BLaER1 (cell line): ENCODE data around the gene LDB2.

Experiments
- H3K27ac ChIP-seq: shearing (Covaris generic); formaldehyde crosslinking; 2 replicates; pipeline ENCODE4 v1.8.1; 2022
- H3K27me3 ChIP-seq: shearing (Covaris generic); formaldehyde crosslinking; 2 replicates; pipeline ENCODE4 v1.8.1; 2022
- H3K36me3 ChIP-seq: shearing (Covaris generic); formaldehyde crosslinking; 2 replicates; pipeline ENCODE4 v1.8.1; 2022
- H3K4me1 ChIP-seq: shearing (Covaris generic); formaldehyde crosslinking; 2 replicates; pipeline ENCODE4 v1.8.1; 2022
- H3K4me2 ChIP-seq: shearing (Covaris generic); formaldehyde crosslinking; 2 replicates; pipeline ENCODE4 v1.8.1; 2022
- H3K4me3 ChIP-seq: shearing (Covaris generic); formaldehyde crosslinking; 2 replicates; pipeline ENCODE4 v1.8.1; 2022
- H3K9ac ChIP-seq: shearing (Covaris generic); formaldehyde crosslinking; 2 replicates; pipeline ENCODE4 v1.8.1; 2022
- H3K9me3 ChIP-seq: shearing (Covaris generic); formaldehyde crosslinking; 2 replicates; pipeline ENCODE4 v1.8.1; 2022
- H4K20me1 ChIP-seq: shearing (Covaris generic); formaldehyde crosslinking; 2 replicates; pipeline ENCODE4 v1.8.1; 2022
- Cebpa-rat ChIP-seq: shearing (Covaris generic); IDR thresholded peaks from 2 replicates; pipeline ENCODE4 v1.8.1; 2022

LDB2 gene

DNA sequence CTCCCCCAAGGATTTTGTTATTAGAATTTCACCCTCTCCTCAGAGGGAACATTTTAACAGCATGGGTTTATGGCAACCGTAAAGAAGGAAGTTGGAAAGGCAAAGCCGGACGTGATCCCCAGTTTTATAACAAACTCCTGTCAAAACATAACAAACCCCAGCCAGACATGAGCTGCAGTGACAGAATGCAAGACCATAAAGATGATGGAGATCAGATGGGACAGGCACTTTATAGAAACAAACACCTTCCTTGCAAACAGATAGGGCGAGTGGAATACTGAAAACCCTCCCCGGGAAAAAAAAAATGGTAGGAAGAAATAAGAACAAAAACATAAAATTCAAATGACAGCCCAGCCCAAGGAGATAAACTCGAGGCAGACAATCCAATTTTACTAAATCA, 281.4 kb downstream of the LDB2 start:
- TF ChIP-seq Cebpa-rat, result no peak
- no peaks in the 10 kb centered on the region for H3K27me3 ChIP-seq
- no peaks in the 10 kb centered on the region for H3K4me1 ChIP-seq
- no peaks in the 10 kb centered on the region for H3K36me3 ChIP-seq
- no peaks in the 10 kb centered on the region for H4K20me1 ChIP-seq
- no peak overlapping the region for H3K4me2 ChIP-seq
- H3K27ac ChIP-seq, result no peak overlapping the region
- H3K9ac ChIP-seq, result no peak overlapping the region
- peaks cover 7% of the 10 kb centered on the region; the same call in 1 of the 2 replicates for H3K9me3 ChIP-seq
- no peak overlapping the region for H3K4me3 ChIP-seq

DNA sequence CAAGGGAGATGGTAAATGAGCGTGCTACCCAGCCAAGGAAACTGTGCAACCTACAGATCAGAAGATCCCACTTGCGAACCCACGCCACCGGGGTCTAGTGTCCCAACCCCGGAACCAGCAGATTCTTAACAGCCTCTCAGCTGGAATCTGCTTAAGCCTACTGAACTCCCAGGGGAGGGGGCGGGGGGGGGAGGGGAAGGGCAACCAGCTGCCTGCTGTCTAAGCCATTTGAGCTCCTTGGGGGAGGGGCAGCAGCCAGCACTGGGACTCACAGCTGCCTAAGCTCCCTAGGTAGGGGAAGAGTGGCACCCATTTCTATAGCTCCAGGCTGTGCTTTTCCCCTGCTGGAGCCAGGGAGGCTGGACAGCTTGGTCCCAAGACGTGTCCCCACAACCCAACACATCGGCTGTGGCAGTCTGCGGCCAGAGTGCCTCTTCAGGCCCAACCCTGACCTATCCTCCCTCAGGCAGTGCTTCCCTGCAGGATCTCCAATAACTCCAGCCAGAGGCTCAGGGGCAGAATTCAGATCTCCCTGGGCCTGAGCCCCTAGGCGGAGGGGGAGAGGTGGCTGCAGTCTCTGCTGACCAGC, 289.2 kb downstream of the LDB2 start:
- Histone ChIP-seq H3K4me3 (no peak overlapping the region), H3K36me3 (no peaks in the 10 kb centered on the region), H4K20me1 (no peaks in the 10 kb centered on the region), H3K4me1 (no peaks in the 10 kb centered on the region), H3K9me3 (peaks cover 5% of the 10 kb centered on the region; the same call in 1 of the 2 replicates), H3K9ac (no peak overlapping the region), H3K27ac (no peak overlapping the region), H3K27me3 (no peaks in the 10 kb centered on the region), H3K4me2 (no peak overlapping the region)
- no peak for TF ChIP-seq Cebpa-rat

DNA sequence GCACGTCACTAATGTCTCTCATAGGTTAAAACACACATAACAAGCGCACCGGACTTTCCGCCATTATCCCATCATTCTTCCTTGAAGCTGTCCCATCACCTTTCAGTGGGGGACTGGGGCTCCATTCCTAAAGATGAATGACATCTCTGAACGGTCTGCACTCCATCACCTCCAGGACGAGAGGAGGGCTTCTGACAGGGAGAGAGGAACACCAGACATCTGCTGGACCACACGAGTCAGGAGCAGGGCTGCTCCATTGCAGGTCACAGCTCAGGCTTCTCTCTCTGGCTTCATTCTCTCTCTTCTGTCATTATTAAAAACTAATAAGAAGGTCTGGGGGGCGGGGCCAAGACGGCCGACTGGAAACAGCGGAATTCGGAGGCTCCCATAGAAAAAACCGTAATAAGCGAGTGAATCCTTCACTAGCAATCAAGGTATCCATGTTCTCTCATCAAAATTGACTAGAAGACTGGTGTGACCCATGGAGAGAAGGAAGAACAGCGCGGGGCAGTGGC, 289.8 kb downstream of the LDB2 start:
- Histone ChIP-seq H3K27ac (no peak overlapping the region), H3K4me2 (no peak overlapping the region), H4K20me1 (no peaks in the 10 kb centered on the region), H3K27me3 (no peaks in the 10 kb centered on the region), H3K4me1 (no peaks in the 10 kb centered on the region), H3K36me3 (no peaks in the 10 kb centered on the region), H3K4me3 (no peak overlapping the region), H3K9me3 (peaks cover 5% of the 10 kb centered on the region; the same call in 1 of the 2 replicates), H3K9ac (no peak overlapping the region)
- TF ChIP-seq Cebpa-rat, result no peak

DNA sequence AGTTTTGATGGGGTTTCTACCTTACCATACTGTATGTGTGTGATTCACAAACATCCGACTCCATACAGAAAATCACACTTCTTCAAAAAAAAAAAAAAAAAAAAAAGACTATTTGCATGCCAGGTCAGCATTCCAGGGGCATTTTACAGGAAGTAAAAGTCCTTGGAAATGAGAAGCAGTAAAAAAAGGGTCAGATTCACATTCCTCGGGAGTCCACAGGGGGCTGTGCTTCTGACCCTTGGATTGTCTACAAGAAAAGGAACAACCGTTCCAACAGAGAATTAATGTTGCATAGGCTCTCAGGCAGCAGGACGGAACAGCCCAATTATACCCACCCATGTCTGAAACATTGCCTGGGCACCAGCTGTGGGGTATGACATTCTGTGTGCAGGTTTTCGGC, 290.3 kb downstream of the LDB2 start:
- no peak for TF ChIP-seq Cebpa-rat
- H3K4me2 ChIP-seq, result no peak overlapping the region
- H3K27ac ChIP-seq, result no peak overlapping the region
- peaks cover 5% of the 10 kb centered on the region; the same call in 1 of the 2 replicates for H3K9me3 ChIP-seq
- no peaks in the 10 kb centered on the region for H3K4me1 ChIP-seq
- no peaks in the 10 kb centered on the region for H3K27me3 ChIP-seq
- no peak overlapping the region for H3K9ac ChIP-seq
- no peaks in the 10 kb centered on the region for H3K36me3 ChIP-seq
- no peak overlapping the region for H3K4me3 ChIP-seq
- no peaks in the 10 kb centered on the region for H4K20me1 ChIP-seq

DNA sequence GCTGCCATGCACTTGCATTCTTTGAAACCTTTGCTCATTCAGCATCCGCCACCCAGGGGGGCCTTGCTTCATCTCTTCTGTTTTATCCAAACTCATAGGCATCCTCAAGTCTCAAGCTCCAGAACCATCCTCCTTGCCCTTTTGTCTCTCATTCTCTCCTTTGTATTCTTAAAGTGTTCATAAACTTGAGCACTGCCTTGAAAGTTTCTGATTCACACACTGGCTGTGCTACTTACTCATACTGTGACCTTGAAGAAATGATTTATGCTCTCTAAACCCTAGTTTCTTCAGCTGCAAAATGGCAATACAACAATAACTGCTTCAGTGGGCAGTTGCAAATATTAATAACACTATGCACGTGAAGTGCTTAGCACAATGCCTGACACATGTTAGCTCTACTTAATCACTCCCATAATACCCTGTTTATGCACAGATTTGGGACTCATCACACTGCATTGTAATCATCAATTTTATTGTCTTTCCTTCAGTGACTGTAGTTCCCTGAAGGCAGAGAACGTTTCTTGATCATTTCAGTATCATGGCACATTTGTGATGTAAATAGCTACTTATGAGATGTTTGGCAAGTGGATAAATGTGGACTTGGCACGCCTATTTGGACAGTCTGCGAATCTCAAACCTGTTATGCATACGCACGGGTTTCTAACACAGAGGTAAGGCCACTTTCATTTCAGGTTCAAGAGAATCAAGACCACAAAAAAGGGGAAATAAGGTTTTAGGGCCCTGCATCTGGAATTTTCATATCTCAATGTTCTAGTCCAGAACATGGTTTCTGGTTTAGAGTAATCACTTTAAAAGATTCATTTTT, 291.0 kb downstream of the LDB2 start:
- Histone ChIP-seq H3K9ac (no peak overlapping the region), H3K4me1 (no peaks in the 10 kb centered on the region), H3K9me3 (peaks cover 5% of the 10 kb centered on the region; the same call in 1 of the 2 replicates), H4K20me1 (no peaks in the 10 kb centered on the region), H3K36me3 (no peaks in the 10 kb centered on the region), H3K4me2 (no peak overlapping the region), H3K27me3 (no peaks in the 10 kb centered on the region), H3K4me3 (no peak overlapping the region), H3K27ac (no peak overlapping the region)
- no peak for TF ChIP-seq Cebpa-rat

DNA sequence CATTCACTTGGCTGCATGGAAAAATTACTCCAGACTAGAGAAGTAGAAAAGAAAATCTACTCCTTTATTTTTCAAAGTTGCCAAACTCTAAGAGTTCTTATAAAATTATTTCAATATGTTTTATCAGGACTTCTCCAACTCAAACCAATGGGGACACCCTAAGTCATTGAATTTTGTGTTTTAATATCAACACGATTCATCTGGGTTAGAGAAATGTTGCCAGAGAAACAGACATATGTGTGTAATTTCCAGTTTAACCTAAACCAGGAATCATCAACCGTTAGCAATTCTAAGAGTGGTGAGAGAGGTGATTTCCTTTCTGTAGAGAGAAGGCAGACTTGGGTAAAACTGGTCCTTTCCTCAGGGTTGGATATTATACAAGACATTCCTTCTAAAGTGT, 291.8 kb downstream of the LDB2 start:
- no peak overlapping the region for H3K4me2 ChIP-seq
- no peaks in the 10 kb centered on the region for H3K4me1 ChIP-seq
- no peak overlapping the region for H3K9ac ChIP-seq
- H3K4me3 ChIP-seq, result no peak overlapping the region
- no peak for TF ChIP-seq Cebpa-rat
- no peaks in the 10 kb centered on the region for H3K27me3 ChIP-seq
- H3K36me3 ChIP-seq, result no peaks in the 10 kb centered on the region
- H4K20me1 ChIP-seq, result no peaks in the 10 kb centered on the region
- no peak overlapping the region for H3K27ac ChIP-seq
- H3K9me3 ChIP-seq, result peaks cover 5% of the 10 kb centered on the region; the same call in 1 of the 2 replicates

DNA sequence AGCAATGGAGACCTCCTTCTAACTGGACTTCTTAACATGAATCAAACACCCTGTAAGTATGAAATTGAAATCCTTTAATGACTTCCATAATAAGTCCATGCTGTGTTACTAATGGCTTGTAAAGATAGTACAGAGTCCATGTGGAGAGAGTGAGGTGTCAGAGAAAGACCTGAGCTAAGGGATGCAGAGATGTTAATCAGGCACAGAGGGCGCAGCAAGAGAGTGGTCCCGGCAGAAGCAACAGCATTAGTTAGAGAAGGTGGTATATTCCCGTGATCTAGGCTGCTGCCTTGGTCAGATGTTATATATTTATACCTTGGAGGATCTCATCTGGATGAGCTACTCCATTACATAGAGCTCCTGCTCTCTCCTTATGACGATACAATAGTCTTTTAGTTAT, 295.3 kb downstream of the LDB2 start:
- Histone ChIP-seq H3K27me3 (no peaks in the 10 kb centered on the region), H3K4me2 (no peak overlapping the region)
- TF ChIP-seq Cebpa-rat, result no peak

DNA sequence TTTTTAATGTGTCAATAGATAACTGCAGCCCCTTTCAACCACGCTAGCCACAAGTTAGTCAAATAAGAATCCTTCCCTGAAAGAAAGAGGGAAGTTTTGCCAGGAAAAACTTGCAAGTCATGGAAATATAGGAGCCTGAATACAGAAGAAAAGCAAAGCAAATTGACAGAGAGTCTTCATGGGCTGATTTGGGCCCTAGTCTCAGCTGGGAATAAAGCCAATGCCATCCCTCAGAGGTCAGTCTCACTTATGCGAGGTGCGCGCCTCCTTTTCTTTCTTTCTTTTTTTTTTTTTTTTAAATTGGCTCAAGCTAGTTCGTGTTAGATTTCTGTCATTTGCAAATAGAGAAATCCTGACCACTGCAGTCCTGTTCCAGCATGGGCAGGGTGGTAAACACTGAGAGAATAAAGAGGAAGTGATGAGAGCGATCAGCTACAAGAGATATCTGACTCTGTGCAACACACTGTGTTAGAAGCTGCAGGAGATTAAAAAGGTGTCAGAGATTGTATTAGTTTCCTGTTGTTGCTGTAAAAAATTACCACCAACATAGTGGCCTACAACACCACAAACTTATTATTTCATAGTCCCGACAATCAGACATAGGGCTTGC, 299.7 kb downstream of the LDB2 start:
- no peak overlapping the region for H3K9ac ChIP-seq
- H4K20me1 ChIP-seq, result no peaks in the 10 kb centered on the region
- H3K4me3 ChIP-seq, result no peak overlapping the region
- H3K4me1 ChIP-seq, result no peaks in the 10 kb centered on the region
- no peak for TF ChIP-seq Cebpa-rat
- no peaks in the 10 kb centered on the region for H3K36me3 ChIP-seq
- H3K4me2 ChIP-seq, result no peak overlapping the region
- no peaks in the 10 kb centered on the region for H3K27me3 ChIP-seq
- no peaks in the 10 kb centered on the region for H3K9me3 ChIP-seq
- no peak overlapping the region for H3K27ac ChIP-seq

More for the DNA sequence above, 295.3 kb downstream of the LDB2 start:
- Histone ChIP-seq H4K20me1 (no peaks in the 10 kb centered on the region), H3K36me3 (no peaks in the 10 kb centered on the region), H3K4me3 (no peak overlapping the region), H3K9ac (no peak overlapping the region), H3K27ac (no peak overlapping the region), H3K9me3 (no peaks in the 10 kb centered on the region), H3K4me1 (no peaks in the 10 kb centered on the region)

DNA sequence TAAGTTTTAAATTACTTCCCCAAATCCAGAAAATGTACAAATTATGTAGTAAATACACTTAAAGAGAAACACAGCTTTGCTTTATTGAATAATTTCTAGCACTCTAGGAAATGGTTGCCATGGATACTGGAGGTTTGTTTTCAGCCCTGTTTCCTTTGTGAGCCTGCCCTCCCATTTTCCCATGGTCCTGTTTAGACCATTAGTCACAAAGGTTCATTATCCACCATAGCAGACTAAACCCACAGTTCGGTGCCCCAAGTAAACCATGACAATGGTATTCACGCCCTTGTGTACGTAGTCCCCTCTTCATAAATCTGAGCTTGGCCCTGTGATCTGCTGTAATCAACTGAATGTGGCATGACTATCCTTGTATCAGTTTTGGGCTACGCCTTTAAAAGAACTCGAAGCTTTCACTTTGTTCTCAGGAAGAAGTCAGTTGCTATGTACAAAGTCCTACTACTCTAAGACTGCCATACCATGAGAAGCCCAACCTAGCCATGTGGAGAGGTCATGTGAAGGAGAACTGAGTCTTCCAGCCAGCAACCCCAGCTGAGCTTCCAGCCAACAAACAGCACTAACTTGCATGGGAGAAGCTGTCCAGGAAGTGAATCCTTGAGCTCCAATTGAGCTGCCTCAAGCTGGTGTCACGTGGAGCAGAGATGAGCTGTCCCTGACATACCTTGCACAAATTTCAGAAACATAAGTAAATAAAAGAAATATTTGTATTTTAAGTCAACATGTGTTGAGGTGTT, 300.4 kb downstream of the LDB2 start:
- H3K9ac ChIP-seq, result no peak overlapping the region
- no peak overlapping the region for H3K27ac ChIP-seq
- no peaks in the 10 kb centered on the region for H3K9me3 ChIP-seq
- TF ChIP-seq Cebpa-rat, result no peak
- H3K36me3 ChIP-seq, result no peaks in the 10 kb centered on the region
- no peak overlapping the region for H3K4me2 ChIP-seq
- no peak overlapping the region for H3K4me3 ChIP-seq
- H3K4me1 ChIP-seq, result no peaks in the 10 kb centered on the region
- H4K20me1 ChIP-seq, result no peaks in the 10 kb centered on the region
- H3K27me3 ChIP-seq, result no peaks in the 10 kb centered on the region
